ENCODE data around the gene NPIPA8.
"Not testable (repeated sequence)": the region's sequence is repeated elsewhere in the genome, so short reads cannot be mapped to it uniquely, and the experiment has no call there.

Gene NPIPA8

GRCh38 chr16:18311811-18312210 is 24.7 kb downstream of the NPIPA8 start:
- not testable (repeated sequence) for H3K36me3 ChIP-seq (ENCODE audit: control insufficient read depth, insufficient read depth, low read length)
- no CpG with 5 or more reads among the region's 6 CpGs for WGBS, 2 experiments

DNA sequence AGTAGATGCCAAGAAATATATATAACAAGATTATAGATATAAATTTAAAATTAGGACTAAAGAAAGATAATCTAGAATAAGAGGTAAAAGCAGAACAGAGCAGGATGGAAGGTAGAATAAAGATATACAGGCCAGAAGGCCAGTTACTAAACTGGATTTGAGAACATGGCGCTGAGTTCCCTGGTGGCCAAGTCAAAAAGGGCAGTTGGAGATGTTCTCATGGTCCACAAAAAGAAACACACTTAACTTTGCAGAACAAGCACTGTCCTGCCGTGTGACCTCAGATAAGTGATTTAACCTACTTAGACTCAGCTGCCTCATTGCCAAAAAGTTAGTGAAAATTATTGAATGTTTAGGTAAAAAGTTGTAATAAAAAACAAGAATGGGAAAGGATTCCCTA is 27.4 kb downstream of the NPIPA8 start:
- H3K4me1 ChIP-seq (ENCODE audit: control insufficient read depth, insufficient read depth, low read length); H3K9me3 ChIP-seq (ENCODE audit: control insufficient read depth, low read length); H3K27ac ChIP-seq (ENCODE audit: insufficient read depth, low read depth, low read length, poor library complexity, severe bottlenecking); H3K27me3 ChIP-seq (ENCODE audit: control insufficient read depth, insufficient read depth, low read length, poor library complexity, severe bottlenecking); H3K36me3 ChIP-seq (ENCODE audit: control insufficient read depth, insufficient read depth, low read length); H3K4me3 ChIP-seq (ENCODE audit: insufficient read depth, low read depth, low read length): not testable (repeated sequence)
- no CpG with 5 or more reads among the region's 2 CpGs for WGBS, 2 experiments

More at GRCh38 chr16:18311811-18312210, 24.7 kb downstream of the NPIPA8 start:
- not testable (repeated sequence) for H3K27ac ChIP-seq (ENCODE audit: insufficient read depth, low read depth, low read length, poor library complexity, severe bottlenecking); H3K4me1 ChIP-seq (ENCODE audit: control insufficient read depth, insufficient read depth, low read length); H3K27me3 ChIP-seq (ENCODE audit: control insufficient read depth, insufficient read depth, low read length, poor library complexity, severe bottlenecking); H3K9me3 ChIP-seq (ENCODE audit: control insufficient read depth, low read length); H3K4me3 ChIP-seq (ENCODE audit: insufficient read depth, low read depth, low read length)

DNA sequence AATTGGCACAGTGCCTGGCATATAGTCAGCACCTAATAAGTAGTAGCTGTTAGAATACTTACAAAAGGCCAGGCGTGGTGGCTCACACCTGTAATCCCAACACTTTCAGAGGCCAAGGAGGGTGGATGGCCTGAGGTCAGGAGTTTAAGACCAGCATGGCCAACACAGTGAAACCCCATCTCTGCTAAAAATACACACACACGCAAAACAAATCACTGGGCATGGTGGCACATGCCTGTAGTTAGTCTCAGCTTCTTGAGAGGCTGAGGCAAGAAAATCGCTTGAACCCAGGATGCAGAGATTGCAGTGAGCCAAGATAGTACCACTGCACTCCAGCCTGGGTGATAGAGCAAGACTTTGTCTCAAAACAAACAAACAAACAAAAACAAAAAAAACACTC is 29.3 kb downstream of the NPIPA8 start:
- H3K4me3 ChIP-seq (ENCODE audit: insufficient read depth, low read depth, low read length); H3K36me3 ChIP-seq (ENCODE audit: control insufficient read depth, insufficient read depth, low read length); H3K9me3 ChIP-seq (ENCODE audit: control insufficient read depth, low read length); H3K4me1 ChIP-seq (ENCODE audit: control insufficient read depth, insufficient read depth, low read length); H3K27ac ChIP-seq (ENCODE audit: insufficient read depth, low read depth, low read length, poor library complexity, severe bottlenecking); H3K27me3 ChIP-seq (ENCODE audit: control insufficient read depth, insufficient read depth, low read length, poor library complexity, severe bottlenecking): not testable (repeated sequence)
- 67 to 80% methylated on average over 1 of the region's 3 CpGs for WGBS, 2 experiments

- 85 to 100% methylated on average over 1 to 4 of the region's 5 CpGs for WGBS, 2 experiments
- H3K27me3 ChIP-seq (ENCODE audit: control insufficient read depth, insufficient read depth, low read length, poor library complexity, severe bottlenecking); H3K4me1 ChIP-seq (ENCODE audit: control insufficient read depth, insufficient read depth, low read length); H3K27ac ChIP-seq (ENCODE audit: insufficient read depth, low read depth, low read length, poor library complexity, severe bottlenecking); H3K4me3 ChIP-seq (ENCODE audit: insufficient read depth, low read depth, low read length); H3K36me3 ChIP-seq (ENCODE audit: control insufficient read depth, insufficient read depth, low read length); H3K9me3 ChIP-seq (ENCODE audit: control insufficient read depth, low read length): not testable (repeated sequence)
These were observed 30.5 kb downstream of the NPIPA8 start for GRCh38 chr16:18306066-18306465.

DNA sequence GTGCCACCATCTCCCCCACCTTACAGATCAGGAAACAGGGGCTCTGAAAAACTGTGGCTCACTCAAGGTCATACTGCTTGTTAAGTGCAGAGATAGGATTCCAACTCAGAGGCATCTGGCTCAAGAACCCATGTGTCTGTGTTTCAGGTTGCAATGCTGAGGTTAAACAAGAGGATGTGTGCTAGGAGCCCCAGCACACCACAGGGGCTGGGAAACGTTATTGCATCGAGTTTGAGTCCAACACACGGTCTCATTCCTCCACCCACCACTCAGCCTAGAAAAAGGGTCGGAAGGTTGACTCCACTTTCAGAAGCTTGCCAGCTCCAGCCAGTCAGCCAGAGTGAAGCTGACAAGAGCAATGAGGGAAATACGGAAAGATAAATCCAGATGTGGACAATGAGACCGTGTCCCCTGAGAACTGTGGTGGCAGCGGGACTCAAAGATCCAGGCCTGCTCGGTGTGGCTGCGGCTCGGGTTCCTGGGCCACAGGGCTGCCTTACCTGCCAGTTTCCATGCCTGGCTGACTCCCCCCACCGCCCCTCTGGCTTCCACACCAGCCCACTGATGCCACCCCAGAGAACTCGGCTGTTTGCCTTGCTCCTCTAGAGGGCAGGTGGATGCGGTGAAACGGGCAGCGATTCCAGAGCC is 33.4 kb downstream of the NPIPA8 start:
- not testable (repeated sequence) for H3K36me3 ChIP-seq (ENCODE audit: control insufficient read depth, insufficient read depth, low read length); H3K27me3 ChIP-seq (ENCODE audit: control insufficient read depth, insufficient read depth, low read length, poor library complexity, severe bottlenecking); H3K4me1 ChIP-seq (ENCODE audit: control insufficient read depth, insufficient read depth, low read length); H3K9me3 ChIP-seq (ENCODE audit: control insufficient read depth, low read length); H3K27ac ChIP-seq (ENCODE audit: insufficient read depth, low read depth, low read length, poor library complexity, severe bottlenecking); H3K4me3 ChIP-seq (ENCODE audit: insufficient read depth, low read depth, low read length)
- WGBS, 2 experiments = 95 to 96% methylated on average over 3 to 4 of the region's 15 CpGs

DNA sequence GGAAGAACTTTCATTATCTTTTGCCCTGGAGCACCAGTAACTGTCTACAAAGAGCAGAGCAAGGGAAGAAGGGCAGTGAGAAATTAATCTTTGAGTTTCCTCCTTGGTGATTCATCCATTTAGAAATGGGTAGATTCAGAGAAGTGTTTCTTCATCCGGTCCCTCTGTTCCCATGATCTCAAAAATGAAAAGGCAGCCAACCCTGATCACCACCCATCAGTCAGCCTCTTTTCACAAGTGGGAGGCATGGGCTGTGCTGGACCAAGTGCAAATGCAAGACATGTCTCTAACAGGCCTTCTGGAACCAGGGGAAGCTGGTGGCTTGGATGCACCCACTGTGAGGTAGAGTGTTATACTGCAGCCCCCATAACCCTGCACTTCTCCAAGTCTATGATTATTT is 38.8 kb downstream of the NPIPA8 start:
- not testable (repeated sequence) for H3K4me1 ChIP-seq (ENCODE audit: control insufficient read depth, insufficient read depth, low read length); H3K9me3 ChIP-seq (ENCODE audit: control insufficient read depth, low read length); H3K27ac ChIP-seq (ENCODE audit: insufficient read depth, low read depth, low read length, poor library complexity, severe bottlenecking); H3K27me3 ChIP-seq (ENCODE audit: control insufficient read depth, insufficient read depth, low read length, poor library complexity, severe bottlenecking); H3K36me3 ChIP-seq (ENCODE audit: control insufficient read depth, insufficient read depth, low read length); H3K4me3 ChIP-seq (ENCODE audit: insufficient read depth, low read depth, low read length)
- no CpG with 5 or more reads among the region's 1 CpG for WGBS, 2 experiments

DNA sequence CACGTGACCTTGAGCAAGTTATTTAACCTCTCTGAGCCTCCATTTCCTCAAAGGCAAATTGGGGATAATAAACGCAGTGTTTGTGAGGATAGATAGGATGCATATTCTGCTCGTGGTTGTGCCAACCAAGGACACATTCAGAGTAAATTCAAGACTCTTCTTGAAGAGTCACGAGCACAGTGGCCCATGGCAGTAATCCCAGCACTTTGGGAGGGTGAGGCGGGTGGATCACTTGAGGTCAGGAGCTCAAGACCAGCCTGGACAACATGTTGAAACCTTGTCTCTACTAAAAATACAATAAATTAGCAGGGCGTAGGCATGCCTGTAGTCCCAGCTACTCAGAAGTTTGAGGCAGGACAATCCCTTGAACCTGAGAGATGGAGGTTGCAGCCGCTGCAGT is 39.6 kb downstream of the NPIPA8 start:
- not testable (repeated sequence) for H3K27ac ChIP-seq (ENCODE audit: insufficient read depth, low read depth, low read length, poor library complexity, severe bottlenecking); H3K9me3 ChIP-seq (ENCODE audit: control insufficient read depth, low read length); H3K4me3 ChIP-seq (ENCODE audit: insufficient read depth, low read depth, low read length); H3K36me3 ChIP-seq (ENCODE audit: control insufficient read depth, insufficient read depth, low read length); H3K4me1 ChIP-seq (ENCODE audit: control insufficient read depth, insufficient read depth, low read length); H3K27me3 ChIP-seq (ENCODE audit: control insufficient read depth, insufficient read depth, low read length, poor library complexity, severe bottlenecking)
- no CpG with 5 or more reads among the region's 7 CpGs for WGBS, 2 experiments

DNA sequence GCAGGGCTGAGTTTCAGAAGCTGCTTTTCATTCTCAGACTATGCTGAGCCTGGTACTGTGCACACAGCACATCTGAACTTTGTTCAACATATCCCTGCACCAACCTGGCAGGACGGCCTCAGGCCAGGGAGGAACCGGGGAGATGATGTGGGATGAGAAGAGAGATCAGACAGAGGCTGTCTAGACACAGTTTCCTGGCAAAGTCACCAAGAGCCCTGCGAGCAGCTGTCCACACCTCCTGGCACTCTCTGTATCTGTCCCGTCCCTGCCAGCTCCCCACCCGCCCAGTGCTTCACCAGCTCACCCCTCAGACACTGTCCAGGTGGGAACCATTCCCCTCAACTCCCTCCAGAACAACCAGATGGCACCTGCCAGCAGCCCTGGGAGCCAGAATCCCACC is 42.2 kb downstream of the NPIPA8 start:
- not testable (repeated sequence) for H3K4me3 ChIP-seq (ENCODE audit: insufficient read depth, low read depth, low read length); H3K27me3 ChIP-seq (ENCODE audit: control insufficient read depth, insufficient read depth, low read length, poor library complexity, severe bottlenecking); H3K9me3 ChIP-seq (ENCODE audit: control insufficient read depth, low read length); H3K4me1 ChIP-seq (ENCODE audit: control insufficient read depth, insufficient read depth, low read length); H3K27ac ChIP-seq (ENCODE audit: insufficient read depth, low read depth, low read length, poor library complexity, severe bottlenecking); H3K36me3 ChIP-seq (ENCODE audit: control insufficient read depth, insufficient read depth, low read length)
- WGBS, 2 experiments = no CpG with 5 or more reads among the region's 5 CpGs

DNA sequence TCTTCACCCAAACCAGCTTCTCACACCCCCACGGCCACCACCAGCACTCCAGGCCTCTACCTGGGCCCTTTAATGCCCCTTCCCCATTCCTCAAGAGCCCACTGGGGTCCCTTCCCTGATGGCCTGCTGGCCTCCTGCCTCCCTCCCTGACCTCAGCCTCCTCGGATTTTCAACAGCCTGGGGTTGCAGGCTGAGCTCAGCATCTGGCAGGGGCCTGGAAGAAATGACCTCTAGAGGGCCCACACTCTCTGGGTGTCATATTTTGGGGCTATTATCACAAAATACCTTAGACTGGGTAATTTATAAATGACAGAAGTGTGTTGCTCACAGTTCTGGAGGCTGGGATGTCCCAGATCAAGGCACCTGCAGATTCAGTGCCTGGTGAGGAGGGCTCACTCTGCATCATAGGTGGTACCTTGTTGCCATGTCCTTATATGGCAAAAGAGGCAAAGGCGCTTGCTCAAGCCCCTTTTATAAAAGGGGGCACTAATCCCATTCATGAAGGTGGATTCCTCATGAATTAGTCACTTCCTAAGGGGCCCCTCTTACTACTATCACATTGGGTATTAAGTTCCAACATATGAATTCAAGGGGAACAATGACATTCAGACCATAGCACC is 43.1 kb downstream of the NPIPA8 start:
- not testable (repeated sequence) for H3K9me3 ChIP-seq (ENCODE audit: control insufficient read depth, low read length); H3K27ac ChIP-seq (ENCODE audit: insufficient read depth, low read depth, low read length, poor library complexity, severe bottlenecking); H3K4me3 ChIP-seq (ENCODE audit: insufficient read depth, low read depth, low read length); H3K4me1 ChIP-seq (ENCODE audit: control insufficient read depth, insufficient read depth, low read length); H3K36me3 ChIP-seq (ENCODE audit: control insufficient read depth, insufficient read depth, low read length); H3K27me3 ChIP-seq (ENCODE audit: control insufficient read depth, insufficient read depth, low read length, poor library complexity, severe bottlenecking)
- 77 to 88% methylated on average over 1 of the region's 3 CpGs for WGBS, 2 experiments

- H3K27me3 ChIP-seq (ENCODE audit: control insufficient read depth, insufficient read depth, low read length, poor library complexity, severe bottlenecking); H3K4me1 ChIP-seq (ENCODE audit: control insufficient read depth, insufficient read depth, low read length); H3K4me3 ChIP-seq (ENCODE audit: insufficient read depth, low read depth, low read length); H3K36me3 ChIP-seq (ENCODE audit: control insufficient read depth, insufficient read depth, low read length); H3K9me3 ChIP-seq (ENCODE audit: control insufficient read depth, low read length); H3K27ac ChIP-seq (ENCODE audit: insufficient read depth, low read depth, low read length, poor library complexity, severe bottlenecking): not testable (repeated sequence)
- WGBS, 2 experiments = no CpG with 5 or more reads among the region's 2 CpGs
These were observed 45.6 kb downstream of the NPIPA8 start for GRCh38 chr16:18290959-18291358.

- not testable (repeated sequence) for H3K27me3 ChIP-seq (ENCODE audit: control insufficient read depth, insufficient read depth, low read length, poor library complexity, severe bottlenecking); H3K36me3 ChIP-seq (ENCODE audit: control insufficient read depth, insufficient read depth, low read length); H3K9me3 ChIP-seq (ENCODE audit: control insufficient read depth, low read length); H3K4me3 ChIP-seq (ENCODE audit: insufficient read depth, low read depth, low read length); H3K4me1 ChIP-seq (ENCODE audit: control insufficient read depth, insufficient read depth, low read length); H3K27ac ChIP-seq (ENCODE audit: insufficient read depth, low read depth, low read length, poor library complexity, severe bottlenecking)
- WGBS, 2 experiments = no CpG with 5 or more reads among the region's 1 CpG
These were observed 50.2 kb downstream of the NPIPA8 start for GRCh38 chr16:18286342-18286741.
